Tibial nerve (tissue), 4 donors: Measurements from ENCODE around the gene TKT. TPM values are rescaled to one million over a fixed set of nuclear protein-coding genes. Genes with fewer than 3 reads are reported as not detected.
"Not testable (repeated sequence)": the region's sequence is repeated elsewhere in the genome, so short reads cannot be mapped to it uniquely, and the experiment has no call there.

Source experiments
- DNase-seq, 2 donors: peaks; one replicate each; pipeline ENCODE4 v3.0.0-alpha.2; 2019; ENCODE audit warnings: low spot score in 2 of 2
- H3K27ac ChIP-seq, 4 donors: fragments of 200-600 bp; sonication (generic) in 3 of 4; one replicate each; pipeline ENCODE4 v1.5.1; 2017 to 2019; ENCODE audit warnings: mild to moderate bottlenecking in 1 of 4
- H3K27me3 ChIP-seq, 2 donors: fragments of 200-600 bp; sonication (generic) in 1 of 2; one replicate each; pipeline versions ENCODE4 v1.5.1 to v1.6.0; 2017 to 2019
- H3K36me3 ChIP-seq, 3 donors: fragments of 200-600 bp; sonication (generic); one replicate each; pipeline ENCODE4 v1.5.1; 2018 to 2019
- H3K4me1 ChIP-seq, 4 donors: fragments of 200-600 bp; sonication (generic) in 3 of 4; one replicate each; pipeline ENCODE4 v1.5.1; 2017 to 2019
- H3K4me3 ChIP-seq, 4 donors: fragments of 200-600 bp; sonication (generic) in 3 of 4; one replicate each; pipeline ENCODE4 v1.5.1; 2017 to 2019; ENCODE audit warnings: mild to moderate bottlenecking in 1 of 4, moderate library complexity in 1 of 4
- H3K9me3 ChIP-seq, 4 donors: fragments of 200-600 bp; sonication (generic) in 3 of 4; one replicate each; pipeline ENCODE4 v1.5.1; 2017 to 2019
- EP300 ChIP-seq, 2 donors: sonication (generic); formaldehyde crosslinking; IDR thresholded peaks; one replicate each; pipeline ENCODE4 v1.6.1; 2017; ENCODE audit warnings: antibody characterized with exemption in 2 of 2, mild to moderate bottlenecking in 1 of 2
- POLR2A ChIP-seq, 2 donors: fragments of 450-650 bp; IDR thresholded peaks; one replicate each; pipeline ENCODE4 v1.6.1; 2017; ENCODE audit warnings: antibody characterized with exemption in 2 of 2, mild to moderate bottlenecking in 2 of 2, moderate library complexity in 2 of 2
- WGBS, 2 donors: methylation state at CpG; one replicate each; pipeline ENCODE4 v1.1.5; 2018; 5-methylcytosine and 5-hydroxymethylcytosine counted together
- total RNA-seq, 4 donors: library from RNA; depleted of rRNA; stranded (reverse); fragments of >200 nt; gene quantifications; one replicate each; pipeline ENCODE4 v1.1.0, GENCODE V29; 2016
- TF ChIP-seq, protein P1 (sequence below), 5 experiments: fragments of 200-600 bp in 3 of 5; fragments of 450-650 bp in 2 of 5; sonication (generic) in 3 of 5; IDR thresholded peaks; one replicate each; pipeline ENCODE4 v1.5.1; 2016 to 2019; ENCODE audit warnings: antibody characterized with exemption in 5 of 5, mild to moderate bottlenecking in 3 of 5, moderate library complexity in 2 of 5

TKT gene
- total RNA-seq, 4 donors from 2014 or later: 156 to 224 (median 208) TPM

GRCh38 chr3:53256704-53257055 lies 858 bp upstream of the TKT start:
- 78 to 81% methylated on average over 5 of the region's 5 CpGs for WGBS, 2 donors
- no peaks in the 10 kb centered on the region for H3K9me3 ChIP-seq
- TF ChIP-seq, protein P1, sequence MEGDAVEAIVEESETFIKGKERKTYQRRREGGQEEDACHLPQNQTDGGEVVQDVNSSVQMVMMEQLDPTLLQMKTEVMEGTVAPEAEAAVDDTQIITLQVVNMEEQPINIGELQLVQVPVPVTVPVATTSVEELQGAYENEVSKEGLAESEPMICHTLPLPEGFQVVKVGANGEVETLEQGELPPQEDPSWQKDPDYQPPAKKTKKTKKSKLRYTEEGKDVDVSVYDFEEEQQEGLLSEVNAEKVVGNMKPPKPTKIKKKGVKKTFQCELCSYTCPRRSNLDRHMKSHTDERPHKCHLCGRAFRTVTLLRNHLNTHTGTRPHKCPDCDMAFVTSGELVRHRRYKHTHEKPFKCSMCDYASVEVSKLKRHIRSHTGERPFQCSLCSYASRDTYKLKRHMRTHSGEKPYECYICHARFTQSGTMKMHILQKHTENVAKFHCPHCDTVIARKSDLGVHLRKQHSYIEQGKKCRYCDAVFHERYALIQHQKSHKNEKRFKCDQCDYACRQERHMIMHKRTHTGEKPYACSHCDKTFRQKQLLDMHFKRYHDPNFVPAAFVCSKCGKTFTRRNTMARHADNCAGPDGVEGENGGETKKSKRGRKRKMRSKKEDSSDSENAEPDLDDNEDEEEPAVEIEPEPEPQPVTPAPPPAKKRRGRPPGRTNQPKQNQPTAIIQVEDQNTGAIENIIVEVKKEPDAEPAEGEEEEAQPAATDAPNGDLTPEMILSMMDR (IDR thresholded peaks at IDR 0.05): no peak
- no peak for TF ChIP-seq POLR2A (IDR thresholded peaks at IDR 0.05)
- TF ChIP-seq EP300 (IDR thresholded peaks at IDR 0.05): no peak
- peaks cover 0 to 67% (median 37%) of the 10 kb centered on the region in 4 donors for H3K4me1 ChIP-seq
- no peaks in the 10 kb centered on the region for H3K36me3 ChIP-seq
- no peaks in the 10 kb centered on the region for H3K27me3 ChIP-seq
- no peak overlapping the region for H3K4me3 ChIP-seq
- H3K27ac ChIP-seq: peak overlapping the region in 3 of 4 donors; percentile 82 to 92 (median 83)
- DNase-seq: no peak

GRCh38 chr3:53255423-53255774 lies 423 bp downstream of the TKT start:
- H3K36me3 ChIP-seq: no peaks in the 10 kb centered on the region
- no peaks in the 10 kb centered on the region for H3K9me3 ChIP-seq
- H3K27me3 ChIP-seq: no peaks in the 10 kb centered on the region
- peak overlapping the region; percentile 74 to 94 (median 82) for H3K4me3 ChIP-seq
- H3K27ac ChIP-seq: peak overlapping the region; percentile 77 to 92 (median 82)
- no peak for TF ChIP-seq POLR2A (IDR thresholded peaks at IDR 0.05)
- TF ChIP-seq, protein P1 (IDR thresholded peaks at IDR 0.05): no peak
- no peak for TF ChIP-seq EP300 (IDR thresholded peaks at IDR 0.05)
- no peak for DNase-seq
- peaks cover 0 to 75% (median 46%) of the 10 kb centered on the region in 4 donors for H3K4me1 ChIP-seq
- WGBS, 2 donors: 0% methylated on average over 4 to 16 of the region's 44 CpGs

GRCh38 chr3:53254509-53255422 lies 1.1 kb downstream of the TKT start:
- Histone ChIP-seq H3K9me3 (no peaks in the 10 kb centered on the region), H3K4me3 (peak overlapping the region; percentile 74 to 94 (median 82)), H3K27ac (peak overlapping the region; percentile 77 to 92 (median 82)), H3K4me1 (peaks cover 0 to 75% (median 49%) of the 10 kb centered on the region in 4 donors), H3K36me3 (no peaks in the 10 kb centered on the region), H3K27me3 (no peaks in the 10 kb centered on the region)
- DNase-seq: peak; percentile 57 to 58
- TF ChIP-seq POLR2A (IDR thresholded peaks at IDR 0.05) (no peak), EP300 (IDR thresholded peaks at IDR 0.05) (no peak)
- TF ChIP-seq, protein P1 (IDR thresholded peaks at IDR 0.05): no peak
- 0 to 1% methylated on average over 25 to 32 of the region's 32 CpGs for WGBS, 2 donors

DNA sequence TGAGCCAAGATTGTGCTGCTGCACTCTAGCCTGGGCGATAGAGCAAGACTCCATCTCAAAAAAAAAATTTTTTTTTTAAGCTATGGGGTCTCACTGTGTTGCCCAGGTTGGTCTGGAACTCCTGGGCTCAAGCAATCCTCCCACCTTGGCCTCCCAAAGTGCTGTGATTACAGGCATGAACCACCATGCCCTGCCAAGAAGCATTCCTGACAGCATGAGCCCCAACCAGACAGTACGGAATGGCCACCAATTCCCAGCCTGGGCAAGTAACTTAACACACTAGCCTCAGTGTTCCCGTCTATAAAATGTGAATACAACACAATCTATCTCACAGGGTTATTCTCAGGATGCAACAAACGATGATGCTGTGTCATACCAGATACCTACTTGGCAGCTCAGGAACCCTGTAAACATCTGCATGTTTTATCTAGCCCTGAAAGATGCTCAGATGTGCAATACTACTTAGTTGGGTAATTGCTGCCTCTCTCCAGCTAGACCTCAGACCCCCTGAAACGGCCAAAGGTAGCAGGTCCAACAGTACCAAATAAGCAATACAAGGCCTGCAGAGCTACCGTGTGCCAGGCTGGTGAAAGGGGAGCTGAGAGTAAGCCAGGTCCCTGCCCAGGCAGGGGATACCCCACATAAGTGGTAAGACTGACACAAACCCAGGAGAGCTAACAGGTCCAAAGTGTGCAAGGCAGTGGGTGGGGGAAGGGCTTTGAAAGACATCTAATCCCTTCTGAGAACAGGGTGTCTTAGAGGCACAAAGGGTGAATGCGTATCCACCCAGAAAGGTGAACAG lies 1.9 kb downstream of the TKT start:
- peaks cover 0 to 75% (median 54%) of the 10 kb centered on the region in 4 donors for H3K4me1 ChIP-seq

GRCh38 chr3:53252947-53253322 lies 2.9 kb downstream of the TKT start:
- H3K36me3 ChIP-seq, H3K27me3 ChIP-seq, H3K9me3 ChIP-seq, DNase-seq, H3K4me3 ChIP-seq: not testable (repeated sequence)
- Histone ChIP-seq H3K27ac (peak overlapping the region in 2 of 4 donors; percentile 11 to 15), H3K4me1 (peaks cover 0 to 75% (median 54%) of the 10 kb centered on the region in 4 donors)
- 79 to 88% methylated on average over 8 of the region's 8 CpGs for WGBS, 2 donors

More for the DNA sequence above, 1.9 kb downstream of the TKT start:
- TF ChIP-seq POLR2A (IDR thresholded peaks at IDR 0.05) (no peak), EP300 (IDR thresholded peaks at IDR 0.05) (no peak)
- TF ChIP-seq, protein P1 (IDR thresholded peaks at IDR 0.05): no peak
- H3K27me3 ChIP-seq: no peaks in the 10 kb centered on the region
- H3K36me3 ChIP-seq: no peaks in the 10 kb centered on the region
- H3K27ac ChIP-seq: peak overlapping the region in 2 of 4 donors; percentile 83 to 92
- 57 to 58% methylated on average over 7 of the region's 7 CpGs for WGBS, 2 donors
- H3K4me3 ChIP-seq: peak overlapping the region; percentile 74 to 94 (median 82)
- no peaks in the 10 kb centered on the region for H3K9me3 ChIP-seq
- no peak for DNase-seq
